GM19023 (cell line): ENCODE measurements around the gene RCAN1.
"Not testable (repeated sequence)": the region's sequence is repeated elsewhere in the genome, so short reads cannot be mapped to it uniquely, and the experiment has no call there.

Source experiments
- ATAC-seq: cut with Tn5 transposase; IDR thresholded peaks from one replicate; pipeline ENCODE4 v1.9.1; 2021; ENCODE audit warnings: mild to moderate bottlenecking, moderate library complexity; ENCODE audit not compliant: unreplicated experiment

Gene RCAN1

DNA sequence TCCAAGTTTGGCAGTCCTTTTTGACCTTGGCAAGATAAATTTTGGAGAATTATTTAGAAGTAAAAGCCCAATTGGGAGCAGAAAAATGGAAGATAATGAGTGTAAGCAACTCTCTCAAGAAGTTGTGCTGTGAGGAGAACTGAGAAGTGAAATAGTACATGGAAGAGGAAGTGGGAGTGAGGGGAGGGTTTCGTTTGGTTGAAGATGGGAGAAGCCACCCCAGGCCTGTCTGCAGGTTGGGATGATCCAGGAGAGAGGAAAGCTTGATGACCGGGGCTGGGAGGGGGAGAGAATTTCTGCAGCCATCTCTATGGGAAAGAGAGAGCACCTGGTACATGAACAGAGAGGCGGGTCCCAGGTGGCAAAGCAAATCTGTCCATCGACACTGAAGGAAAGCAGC lies 8.6 kb upstream of the RCAN1 start:
- ATAC-seq = no peak

DNA sequence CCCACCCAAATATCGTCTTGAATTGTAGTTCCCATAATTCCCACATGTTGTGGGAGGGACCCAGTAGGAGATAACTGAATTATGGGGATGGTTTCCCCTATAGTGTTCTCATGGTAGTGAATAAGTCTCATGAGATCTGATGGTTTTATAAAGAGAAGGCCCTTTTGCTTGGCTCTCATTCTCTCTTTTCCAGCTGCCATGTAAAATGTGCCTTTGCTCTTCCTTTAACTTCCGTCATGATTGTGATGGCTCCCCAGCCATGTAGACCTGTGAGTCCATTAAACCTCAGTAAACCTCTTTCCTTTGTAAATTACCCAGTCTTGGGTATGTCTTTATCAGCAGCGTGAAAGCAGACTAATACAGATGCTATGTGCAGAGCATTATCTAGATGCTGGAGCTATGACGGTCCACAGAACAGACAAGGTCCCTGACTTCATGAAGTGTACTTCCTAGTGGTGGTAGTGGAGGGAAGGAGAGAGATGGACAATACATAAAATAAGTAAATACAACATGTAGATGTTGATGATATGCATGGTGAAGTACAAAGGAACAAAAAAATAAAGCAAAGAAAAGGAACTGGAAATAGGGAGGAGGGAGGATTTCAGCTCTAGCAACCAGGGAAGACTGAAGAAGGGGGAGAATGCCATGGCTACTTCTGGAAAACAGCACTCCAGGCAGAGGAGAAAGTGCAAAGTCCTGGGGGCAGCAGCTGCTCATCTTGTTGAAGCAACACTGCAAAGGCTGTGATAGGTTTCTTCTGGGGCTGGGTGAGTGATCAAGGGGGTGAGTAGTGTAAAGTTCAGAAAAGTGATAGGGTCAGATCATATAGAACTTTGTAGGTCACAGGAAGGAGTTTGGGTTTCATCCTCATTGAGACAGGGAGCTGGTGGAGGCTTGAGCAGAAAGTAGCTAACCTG lies 6.8 kb upstream of the RCAN1 start:
- ATAC-seq = no peak

DNA sequence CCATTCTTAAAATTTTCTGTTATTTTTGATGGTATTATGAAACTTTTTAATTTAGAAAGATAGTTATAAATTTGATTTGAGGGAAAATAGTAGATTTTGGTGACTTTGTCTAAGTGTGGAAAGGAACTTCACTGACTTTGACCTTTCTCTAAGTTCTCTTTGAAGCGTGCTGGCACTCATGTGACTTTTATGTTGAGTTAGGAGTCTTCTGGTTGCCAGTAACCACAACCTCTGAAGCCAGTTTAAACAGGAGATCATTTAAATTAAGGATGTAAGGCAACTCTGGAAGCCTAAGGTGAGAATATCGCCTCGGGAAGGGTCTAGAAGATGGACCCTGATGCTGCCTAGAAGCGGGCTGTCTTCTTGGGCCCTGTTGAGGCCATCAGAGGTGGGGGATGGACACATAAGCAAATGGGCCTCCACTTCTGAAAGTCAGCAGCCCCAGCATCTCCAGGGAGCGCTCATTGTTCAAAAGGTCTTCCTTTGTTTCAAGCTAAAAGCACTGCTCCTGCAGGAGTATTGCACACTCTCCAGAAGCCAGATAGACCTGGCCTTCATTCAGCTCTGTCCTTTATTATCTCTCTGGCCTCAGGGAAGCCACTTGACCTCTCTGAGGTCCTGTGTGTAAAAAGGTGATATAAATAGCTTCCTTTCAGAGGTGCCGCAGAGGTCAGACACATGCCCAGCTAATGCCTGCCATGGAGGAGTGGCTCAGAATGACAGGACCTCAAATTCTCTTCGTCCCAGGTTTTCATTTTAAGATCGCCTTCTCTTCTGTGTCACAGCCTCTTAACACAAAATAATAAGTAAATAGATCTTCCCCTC lies 5.1 kb upstream of the RCAN1 start:
- no peak for ATAC-seq

DNA sequence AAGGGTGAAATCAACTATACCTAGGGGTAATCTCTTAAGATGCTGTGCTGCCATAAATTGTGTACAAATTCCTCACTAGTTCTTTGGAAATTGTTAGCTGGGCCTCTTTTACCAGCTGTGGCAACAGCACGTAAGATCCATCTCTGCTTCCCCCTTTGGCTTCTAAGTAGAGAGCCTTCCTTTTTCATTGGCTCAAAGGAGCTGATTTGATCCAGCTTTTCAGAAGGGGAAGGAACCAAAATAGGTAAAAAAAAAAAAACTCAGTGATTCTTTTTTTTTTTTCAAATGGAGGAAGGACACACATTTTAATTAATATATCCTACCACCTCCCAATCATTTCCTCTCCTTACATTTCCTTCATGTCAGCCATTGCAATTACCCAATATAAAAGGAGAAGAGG lies 4.0 kb upstream of the RCAN1 start:
- ATAC-seq = no peak

DNA sequence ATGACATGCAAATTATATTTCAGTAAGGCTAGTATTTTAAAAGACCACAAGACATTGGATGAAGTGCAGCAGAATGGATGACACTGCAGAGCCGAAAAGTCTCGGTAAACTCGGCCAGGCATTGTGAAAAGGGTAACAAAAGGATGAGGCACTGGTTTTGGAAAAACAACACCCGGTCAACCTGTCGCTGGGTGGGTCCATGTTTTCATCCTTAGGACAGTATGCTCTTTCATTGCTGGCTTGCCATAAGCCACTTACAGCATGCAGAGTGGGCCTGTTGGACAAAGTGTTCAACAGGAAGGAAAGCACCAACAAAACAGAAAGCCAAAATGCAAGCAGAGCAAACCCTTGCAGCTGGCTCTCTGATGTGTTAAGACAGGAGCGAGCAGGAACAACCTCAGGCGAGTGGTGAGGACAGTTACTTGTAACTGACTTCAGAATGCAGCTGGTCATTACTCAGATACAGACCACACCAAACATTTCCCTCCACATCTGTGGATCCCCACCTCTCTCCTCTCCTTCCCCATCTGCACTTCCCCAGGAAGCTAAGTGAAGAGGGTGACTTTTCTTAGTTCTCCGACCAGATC lies 2.9 kb upstream of the RCAN1 start:
- ATAC-seq = no peak

DNA sequence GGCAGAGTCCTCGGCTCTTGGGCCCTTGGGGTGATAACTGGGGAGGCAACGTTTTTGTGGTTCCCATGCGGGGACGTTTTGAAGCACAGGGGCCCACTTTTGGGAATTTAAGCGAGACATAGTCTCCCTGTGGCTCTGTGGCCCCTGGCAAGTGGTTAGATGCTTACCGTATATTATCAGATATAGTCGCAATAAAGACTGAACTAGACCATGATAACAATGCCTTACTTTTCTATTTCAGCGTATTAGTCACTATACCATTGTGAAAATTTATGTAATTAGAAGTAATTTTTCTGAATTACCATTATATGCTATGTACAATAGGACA lies 538 bp upstream of the RCAN1 start:
- ATAC-seq = no peak

DNA sequence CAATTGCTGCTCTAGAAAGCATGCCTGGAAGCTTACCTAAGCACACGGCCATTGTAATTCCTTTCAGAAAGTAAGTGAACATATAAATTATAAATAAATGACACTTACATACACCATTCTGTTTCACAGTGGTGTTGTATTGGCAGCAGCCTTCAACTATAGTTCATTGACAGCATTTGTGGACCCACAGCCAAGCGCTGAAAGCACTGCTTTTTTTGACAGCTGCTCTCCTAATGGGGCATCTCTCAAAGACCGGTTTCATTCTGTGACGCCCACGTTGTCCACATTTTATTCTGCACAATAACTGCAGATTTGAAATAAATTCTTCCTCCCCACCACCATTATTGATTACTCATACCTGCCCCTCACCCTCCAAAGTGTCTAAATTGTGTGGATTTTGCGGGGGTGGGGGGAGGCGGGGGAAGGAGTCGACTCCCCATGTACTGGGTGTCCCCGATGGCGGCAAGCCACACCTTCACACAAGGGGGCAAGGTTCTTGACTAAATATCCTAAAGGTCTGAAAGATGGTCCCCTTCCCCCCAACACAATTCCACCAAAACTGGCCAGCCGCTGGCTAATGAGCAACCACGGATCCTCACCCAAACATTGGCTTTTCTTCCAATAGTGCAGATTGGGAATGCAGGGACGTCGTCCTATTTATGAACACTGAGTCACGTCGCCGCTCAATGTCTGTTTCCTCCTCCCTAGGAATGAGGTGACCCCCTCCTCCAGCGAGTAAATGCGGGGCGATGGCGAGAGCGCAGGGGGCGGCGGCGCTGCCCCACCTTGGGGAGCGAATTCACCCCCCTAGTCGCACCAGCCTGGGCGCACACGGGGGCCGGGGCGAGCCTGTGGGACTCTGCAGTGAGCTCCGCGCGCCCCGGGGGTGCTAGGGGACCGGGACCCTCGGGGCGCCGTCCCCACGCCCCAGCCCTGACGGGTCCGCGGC lies 960 bp downstream of the RCAN1 start:
- ATAC-seq = no peak

DNA sequence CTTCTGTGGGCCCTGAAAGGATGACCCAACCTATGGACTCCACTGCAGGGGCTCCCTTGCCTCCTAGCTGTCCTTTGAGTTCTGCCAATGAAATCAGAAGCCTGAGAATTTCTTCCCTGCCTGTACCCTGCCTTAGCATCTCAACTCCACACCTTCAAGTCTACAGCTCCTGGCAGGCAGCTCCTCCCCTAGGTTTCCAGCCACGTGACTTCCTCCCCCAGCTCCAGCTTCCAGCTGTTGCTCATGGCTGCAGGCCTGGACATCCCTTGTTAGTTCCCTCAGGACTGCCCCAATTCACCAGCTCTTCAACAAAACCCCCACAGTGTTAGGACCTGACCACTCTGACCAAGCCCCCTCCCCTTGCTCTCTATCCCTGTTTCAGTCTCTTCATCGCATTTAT lies 2.4 kb downstream of the RCAN1 start:
- ATAC-seq = no peak

DNA sequence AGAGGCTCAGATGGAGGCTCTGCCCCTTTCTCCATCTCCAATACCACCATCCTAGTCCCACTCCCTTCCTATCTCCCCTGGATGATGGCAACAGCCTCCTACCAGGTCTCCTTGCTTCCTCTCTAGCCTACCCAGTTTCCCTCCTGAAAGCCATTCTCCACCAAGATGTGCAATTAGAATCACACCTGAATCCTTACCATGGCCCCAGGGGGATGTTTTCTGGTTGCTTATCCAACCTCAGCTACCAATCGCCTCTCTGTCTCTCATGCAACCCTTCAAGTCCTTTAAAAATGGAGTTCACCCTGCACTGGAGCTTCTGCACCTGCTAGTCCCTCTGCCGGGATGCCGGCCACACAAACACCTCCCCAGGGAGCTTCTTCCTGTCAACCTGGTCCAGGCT lies 2.9 kb downstream of the RCAN1 start:
- ATAC-seq = no peak

DNA sequence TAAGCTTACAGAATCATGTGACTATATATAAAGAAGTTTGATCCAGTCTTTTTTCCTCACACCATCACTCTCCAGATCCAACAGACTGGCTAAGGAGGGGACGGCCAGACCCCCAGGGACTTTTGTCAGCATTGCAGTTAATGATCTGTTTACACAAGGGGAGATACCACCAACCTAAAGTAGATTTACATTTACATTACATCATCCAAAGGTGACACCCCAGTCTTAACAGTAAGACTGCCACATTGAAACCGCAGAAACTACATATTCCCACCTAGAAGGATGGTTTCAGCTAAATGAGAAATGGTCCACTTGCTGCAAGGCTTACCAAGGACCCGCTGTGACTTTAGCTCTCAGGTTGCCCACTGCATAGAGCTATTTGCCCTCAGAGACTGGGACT lies 3.4 kb downstream of the RCAN1 start:
- no peak for ATAC-seq

DNA sequence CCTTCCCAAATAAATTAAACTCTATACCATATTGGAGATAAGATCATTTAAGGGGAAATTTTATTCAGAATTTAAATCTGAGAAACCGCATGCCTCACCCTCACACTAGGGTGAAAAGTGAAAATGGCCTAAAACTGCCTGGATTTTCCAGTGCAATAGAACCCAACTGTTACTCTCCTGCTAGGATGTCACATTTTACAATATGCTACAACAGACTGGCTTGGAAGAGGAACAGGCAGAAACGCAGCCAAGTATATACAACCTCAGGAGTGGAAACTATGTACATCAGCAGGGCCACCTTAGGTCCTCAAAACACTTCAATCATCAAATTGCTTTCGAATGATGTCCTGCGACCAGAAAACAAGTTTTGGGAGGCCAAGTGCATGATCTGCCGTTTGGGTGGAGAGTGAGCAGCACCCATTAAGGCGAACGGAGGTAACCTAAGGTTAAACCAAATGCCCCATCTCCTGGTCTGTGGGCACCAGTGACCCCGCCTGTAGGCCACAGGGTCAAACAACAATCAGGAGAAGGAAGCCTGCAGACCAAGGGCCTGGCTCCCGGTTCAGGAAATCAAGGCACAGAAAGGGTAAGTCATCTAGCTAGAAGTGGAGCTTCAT lies 4.9 kb downstream of the RCAN1 start:
- ATAC-seq = no peak

DNA sequence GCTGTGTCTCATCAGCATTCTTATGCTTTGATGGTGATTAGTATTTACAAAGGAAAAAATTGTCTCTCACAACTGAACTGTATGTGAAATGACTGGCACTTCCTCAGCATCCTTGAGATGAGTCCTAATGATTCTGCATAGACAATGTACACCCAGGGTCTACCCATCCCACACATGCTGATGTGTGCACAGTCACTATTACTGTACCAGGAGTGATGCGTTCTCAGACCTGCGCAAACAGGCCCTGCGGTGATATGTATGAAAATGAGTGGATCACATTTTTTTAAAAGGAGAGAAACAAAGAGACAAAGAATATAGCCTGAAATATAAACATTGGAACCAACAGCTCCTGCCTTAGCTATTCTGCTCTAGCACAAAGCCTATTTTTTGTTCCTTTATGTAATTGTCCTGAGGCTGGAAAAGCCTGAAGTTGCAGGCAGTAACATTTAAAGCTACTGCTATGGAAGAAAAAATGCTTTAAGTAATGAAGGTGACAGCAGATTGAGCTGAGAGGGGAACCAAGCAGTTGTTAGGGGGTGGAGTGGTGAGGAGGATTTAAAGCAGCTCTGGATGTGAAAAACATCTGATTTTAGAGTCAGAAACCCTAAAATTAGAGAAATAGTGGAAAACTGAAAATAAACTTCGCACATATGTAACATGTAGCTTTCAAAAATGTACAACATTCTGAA lies 5.5 kb downstream of the RCAN1 start:
- no peak for ATAC-seq

DNA sequence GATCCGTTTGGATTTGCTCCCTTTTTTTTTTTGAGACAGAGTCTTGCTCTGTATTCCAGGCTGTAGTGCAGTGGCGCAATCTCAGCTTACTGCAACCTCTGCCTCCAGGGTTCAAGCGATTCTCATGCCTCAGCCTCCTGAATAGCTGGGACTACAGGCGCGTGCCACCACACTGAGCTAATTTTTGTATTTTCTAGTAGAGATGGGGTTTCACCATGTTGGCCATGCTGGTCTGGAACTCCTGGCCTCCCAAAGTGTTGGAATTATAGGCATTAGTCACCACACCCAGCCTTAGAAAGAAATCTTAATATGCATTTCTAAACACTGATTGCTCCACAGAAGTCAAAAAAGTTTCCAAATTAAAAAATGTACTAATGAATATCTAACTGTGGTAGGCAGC lies 7.5 kb downstream of the RCAN1 start:
- ATAC-seq = not testable (repeated sequence)

DNA sequence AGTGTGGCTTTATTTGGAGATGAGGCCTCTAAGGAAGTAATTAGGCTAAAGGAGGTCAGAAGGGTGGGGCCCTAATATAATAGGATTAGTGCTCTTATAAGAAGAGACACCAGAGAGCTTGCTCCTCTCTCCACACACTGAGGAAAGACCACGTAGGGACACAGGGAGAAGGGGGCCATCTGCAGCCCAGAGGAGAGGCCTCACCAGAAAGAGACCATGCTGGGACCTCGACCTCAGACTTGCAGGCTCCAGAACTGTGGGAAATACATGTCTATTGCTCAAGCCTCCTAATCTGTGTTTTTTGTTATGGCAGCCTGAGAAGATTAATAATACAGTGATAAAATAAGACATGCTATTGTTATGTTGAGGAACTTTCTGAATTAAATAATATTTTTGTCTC lies 8.3 kb downstream of the RCAN1 start:
- no peak for ATAC-seq

DNA sequence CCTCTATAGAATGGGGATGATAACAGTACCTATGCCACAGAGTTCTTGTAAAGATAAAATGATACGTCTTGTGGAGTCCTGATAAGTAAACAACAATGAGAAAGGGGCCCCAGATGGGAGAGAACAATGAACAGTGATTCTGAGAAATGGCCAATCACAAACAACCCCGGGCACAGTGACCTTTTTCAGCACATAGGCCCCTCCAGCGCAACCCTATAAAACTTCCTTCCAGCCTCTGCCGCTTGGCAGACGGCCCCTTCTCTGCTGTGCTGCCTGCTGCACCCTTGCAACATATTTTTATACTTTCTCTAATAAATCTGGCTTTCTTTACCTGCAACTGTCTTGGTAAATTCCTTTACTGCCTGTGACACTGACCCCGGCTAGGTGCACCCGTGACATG lies 8.9 kb downstream of the RCAN1 start:
- ATAC-seq = no peak

DNA sequence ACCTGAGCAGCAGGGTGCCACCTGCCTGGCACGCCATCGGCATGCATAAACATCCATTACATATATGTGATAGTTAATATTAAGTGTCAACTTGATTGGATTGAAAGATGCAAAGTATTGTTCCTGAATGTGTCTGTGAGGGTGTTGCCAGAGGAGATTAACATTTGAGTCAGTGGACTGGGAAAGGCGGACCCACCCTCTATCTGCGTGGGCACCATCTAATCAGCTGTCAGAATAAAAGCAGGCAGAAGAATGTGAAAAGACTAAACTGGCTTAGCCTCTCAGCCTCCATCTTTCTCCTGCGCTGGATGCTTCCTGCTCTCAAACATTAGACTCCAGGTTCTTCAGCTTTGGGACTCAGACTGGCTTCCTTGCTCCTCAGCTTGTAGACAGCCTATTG lies 10.0 kb downstream of the RCAN1 start:
- not testable (repeated sequence) for ATAC-seq

DNA sequence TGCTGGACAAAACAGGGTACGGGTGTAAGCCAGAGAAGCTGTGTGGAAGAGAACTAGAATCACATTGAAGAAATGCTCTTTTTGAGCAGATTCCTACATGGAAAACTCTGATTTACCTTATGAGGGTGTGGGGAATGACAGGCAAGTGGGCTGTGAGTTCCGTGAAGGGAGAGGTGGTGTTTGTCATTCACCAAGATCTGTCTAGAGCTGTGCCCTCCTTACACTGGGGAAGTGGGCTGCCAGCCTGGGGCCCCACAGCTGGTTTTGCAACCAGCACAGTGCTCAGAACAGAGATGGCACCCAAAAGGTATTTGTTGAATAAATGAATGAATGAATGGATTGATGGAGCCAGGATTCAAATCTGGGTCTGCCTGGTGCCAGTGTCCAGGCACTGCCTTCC lies 10.4 kb downstream of the RCAN1 start:
- ATAC-seq = no peak

DNA sequence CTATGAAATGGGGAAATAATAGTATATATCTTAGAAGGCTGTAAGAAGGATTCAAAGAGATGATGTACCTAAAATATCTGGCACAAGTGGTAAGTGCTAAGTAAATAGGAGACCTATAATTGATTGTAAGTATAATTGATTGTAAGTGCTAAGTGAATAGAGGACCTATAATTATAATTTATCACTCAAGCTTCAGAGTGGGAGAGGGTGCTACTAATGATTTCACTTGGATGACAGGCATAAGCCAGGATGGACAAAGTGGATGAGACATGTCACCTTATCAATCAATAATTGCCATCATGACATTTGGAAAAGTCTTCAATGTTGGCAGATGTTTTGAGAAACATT lies 11.2 kb downstream of the RCAN1 start:
- ATAC-seq = no peak

DNA sequence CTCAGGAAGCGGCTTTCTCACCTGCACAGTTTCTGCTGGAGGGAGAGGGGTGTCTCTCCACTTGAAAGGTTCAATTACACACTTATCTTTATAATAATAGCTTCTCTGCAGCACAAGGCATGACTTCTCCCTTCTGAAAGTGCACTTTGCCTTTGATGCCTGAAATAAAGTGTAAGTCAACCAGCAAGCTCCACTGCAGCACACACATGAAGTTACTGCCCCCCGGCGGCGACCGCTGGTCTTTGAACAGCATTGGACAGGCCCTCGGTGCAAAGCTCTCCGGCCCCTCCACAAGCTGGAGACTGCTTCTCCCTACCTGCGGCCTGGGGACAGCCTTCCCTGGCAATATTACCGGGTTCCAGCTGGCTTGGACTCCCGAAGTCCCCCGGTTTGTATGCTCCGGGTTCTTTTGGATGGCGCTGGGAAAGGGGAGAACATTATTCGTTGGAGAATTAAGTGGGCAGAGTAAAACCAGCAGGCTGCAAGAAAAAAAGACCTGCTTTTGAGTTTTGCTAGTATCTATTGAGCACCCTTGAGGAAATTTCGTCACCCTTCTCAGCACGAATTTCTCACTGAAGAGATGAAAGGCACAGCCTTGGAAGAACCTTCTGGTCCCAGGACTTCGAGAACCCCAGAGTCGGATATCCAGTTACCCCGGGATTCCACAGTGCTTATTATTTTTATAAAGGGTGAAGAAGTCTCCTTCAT lies 11.8 kb downstream of the RCAN1 start:
- ATAC-seq = no peak
